HEK293 (cell line): ENCODE results near the gene EHMT1.

ENCODE experiments used
- CTCF ChIA-PET: fragments of 350-600 bp; formaldehyde crosslinking; extraction: SDS; loops from one replicate; lab custom pipeline; 2021; ENCODE audit warnings: antibody characterized with exemption; lab: Yijun Ruan, JAX
- POLR2A ChIA-PET: fragments of 300-600 bp; formaldehyde crosslinking; extraction: SDS; loops from one replicate; lab custom pipeline; 2020; ENCODE audit warnings: antibody characterized with exemption, inconsistent platforms; lab: Yijun Ruan, JAX
- H3K27ac ChIP-seq: fragments of 200-500 bp; sonication (Bioruptor generic); 2 replicates; pipeline ENCODE4 v1.5.1; 2014; ENCODE audit warnings: low read depth, low read length, control low read depth, inconsistent platforms; ENCODE audit errors: extremely low read depth
- H3K36me3 ChIP-seq, 2 experiments: fragments of 200-500 bp in 1 of 2; sonication (Bioruptor generic) in 1 of 2; 1 replicate in 1 of 2; 2 replicates in 1 of 2; pipeline ENCODE4 v1.5.1; 2014 to 2017; ENCODE audit warnings: inconsistent platforms in 2 of 2, low read length in 2 of 2; ENCODE audit not compliant: control insufficient read depth in 2 of 2, insufficient read depth in 1 of 2
- H3K4me1 ChIP-seq: fragments of 200-500 bp; sonication (Bioruptor generic); 2 replicates; pipeline ENCODE4 v1.5.1; 2014; ENCODE audit warnings: mild to moderate bottlenecking, low read length, inconsistent platforms; ENCODE audit not compliant: control insufficient read depth, insufficient read depth
- H3K4me3 ChIP-seq: 2 replicates; pipeline ENCODE4 v1.5.1; 2011; ENCODE audit warnings: low read depth, mild to moderate bottlenecking, control low read depth, low read length, moderate library complexity
- H3K9me3 ChIP-seq: fragments of 200-500 bp; sonication (Bioruptor generic); 2 replicates; pipeline ENCODE4 v1.5.1; 2014; ENCODE audit warnings: low read depth, low read length, inconsistent platforms; ENCODE audit not compliant: control insufficient read depth, insufficient read depth
- BCL11A ChIP-seq: fragments of 450-650 bp; formaldehyde crosslinking; IDR thresholded peaks from 2 replicates; pipeline ENCODE4 v1.5.1; 2016; ENCODE audit warnings: low read depth, missing biosample characterization, missing genetic modification characterization
- CTCF ChIP-seq: fragments of 450-650 bp; formaldehyde crosslinking; IDR thresholded peaks from 2 replicates; pipeline ENCODE4 v1.5.1; 2016; ENCODE audit warnings: missing biosample characterization, missing genetic modification characterization
- FEZF1 ChIP-seq: fragments of 450-650 bp; formaldehyde crosslinking; IDR thresholded peaks from 2 replicates; pipeline ENCODE4 v1.5.1; 2016; ENCODE audit warnings: missing biosample characterization, missing genetic modification characterization
- GFI1B ChIP-seq: fragments of 450-650 bp; formaldehyde crosslinking; IDR thresholded peaks from 2 replicates; pipeline ENCODE4 v1.5.1; 2016; ENCODE audit warnings: missing biosample characterization, missing genetic modification characterization
- KLF8 ChIP-seq: fragments of 450-650 bp; formaldehyde crosslinking; IDR thresholded peaks from 2 replicates; pipeline ENCODE4 v1.5.1; 2016; ENCODE audit warnings: missing biosample characterization, missing genetic modification characterization
- MEIS1 ChIP-seq: sonication (generic); formaldehyde crosslinking; IDR thresholded peaks from 2 replicates; pipeline ENCODE4 v1.8.1; 2022; ENCODE audit warnings: missing genetic modification reagents, mild to moderate bottlenecking, borderline replicate concordance
- RBAK ChIP-seq: fragments of 450-650 bp; formaldehyde crosslinking; IDR thresholded peaks from 2 replicates; pipeline ENCODE4 v1.5.1; 2016; ENCODE audit warnings: missing biosample characterization, missing genetic modification characterization
- TRIM28 ChIP-seq: IDR thresholded peaks from 2 replicates; pipeline ENCODE4 v1.6.1; 2011; ENCODE audit warnings: low read length, control low read depth, borderline replicate concordance
- ZBTB44 ChIP-seq: fragments of 450-650 bp; IDR thresholded peaks from 2 replicates; pipeline ENCODE4 v1.5.1; 2018; ENCODE audit warnings: missing biosample characterization, mild to moderate bottlenecking, missing genetic modification characterization
- ZNF2 ChIP-seq: fragments of 450-650 bp; formaldehyde crosslinking; IDR thresholded peaks from 2 replicates; pipeline ENCODE4 v1.5.1; 2016; ENCODE audit warnings: missing biosample characterization, missing genetic modification characterization
- ZNF202 ChIP-seq: fragments of 450-650 bp; formaldehyde crosslinking; IDR thresholded peaks from 2 replicates; pipeline ENCODE4 v1.5.1; 2016; ENCODE audit warnings: missing biosample characterization, missing genetic modification characterization, borderline replicate concordance
- ZNF211 ChIP-seq: fragments of 450-650 bp; formaldehyde crosslinking; IDR thresholded peaks from 2 replicates; pipeline ENCODE4 v1.5.1; 2016; ENCODE audit warnings: low read depth, missing biosample characterization, missing genetic modification characterization
- ZNF280C ChIP-seq: fragments of 450-650 bp; formaldehyde crosslinking; IDR thresholded peaks from 2 replicates; pipeline ENCODE4 v1.5.1; 2016; ENCODE audit warnings: missing biosample characterization, missing genetic modification characterization
- ZNF280D ChIP-seq: fragments of 450-650 bp; formaldehyde crosslinking; IDR thresholded peaks from 2 replicates; pipeline ENCODE4 v1.5.1; 2016; ENCODE audit warnings: missing biosample characterization, missing genetic modification characterization
- ZNF37A ChIP-seq: fragments of 450-650 bp; IDR thresholded peaks from 2 replicates; pipeline ENCODE4 v1.5.1; 2018; ENCODE audit warnings: missing biosample characterization, missing genetic modification characterization
- ZNF561 ChIP-seq: fragments of 450-650 bp; IDR thresholded peaks from 2 replicates; pipeline ENCODE4 v1.5.1; 2018; ENCODE audit warnings: missing biosample characterization, missing genetic modification characterization, borderline replicate concordance
- ZNF76 ChIP-seq: fragments of 450-650 bp; formaldehyde crosslinking; IDR thresholded peaks from 2 replicates; pipeline ENCODE4; 2016; ENCODE audit warnings: low read depth, missing biosample characterization, missing genetic modification characterization, borderline replicate concordance
- ZSCAN18 ChIP-seq: fragments of 450-650 bp; formaldehyde crosslinking; IDR thresholded peaks from 2 replicates; pipeline ENCODE4 v1.5.1; 2016; ENCODE audit warnings: missing biosample characterization, missing genetic modification characterization
- ZSCAN5A ChIP-seq: fragments of 450-650 bp; formaldehyde crosslinking; IDR thresholded peaks from 2 replicates; pipeline ENCODE4 v1.5.1; 2016; ENCODE audit warnings: missing biosample characterization, missing genetic modification characterization

EHMT1 gene

GRCh38 chr9:137590123-137590468 lies 28.7 kb upstream of the EHMT1 start:
- peak overlapping the region; percentile 75; the same call in 1 of the 2 replicates for H3K27ac ChIP-seq

More at GRCh38 chr9:137590123-137590468, 28.7 kb upstream of the EHMT1 start:
- ChIA-PET POLR2A (interaction anchor here (1.4 to 4.2 kb wide), 10 partner anchors 9 to 131 kb away, joined by 3 to 43 read pairs (median 12); partner anchors contain the start of genes ARRDC1, DPH7, EHMT1 and MRPL41), CTCF (interaction anchor here (0.6 to 1.5 kb wide), 4 partner anchors 8 to 55 kb away, joined by 3 to 6 read pairs (median 3); partner anchors contain the start of gene DPH7)
- TF ChIP-seq TRIM28 (no peak), ZNF280C (no peak), ZNF2 (tag by site-specific recombination) (no peak), RBAK (tag by site-specific recombination) (no peak), ZNF280D (tag by site-specific recombination) (no peak), KLF8 (tag by site-specific recombination) (no peak), ZSCAN18 (tag by site-specific recombination) (no peak), ZBTB44 (tag by site-specific recombination) (no peak), ZNF202 (tag by site-specific recombination) (no peak), BCL11A (tag by site-specific recombination) (no peak), MEIS1 (no peak), ZNF37A (no peak), ZNF211 (tag by site-specific recombination) (no peak), ZNF76 (tag by site-specific recombination) (no peak), FEZF1 (tag by site-specific recombination) (no peak), CTCF (no peak), ZNF561 (tag by site-specific recombination) (no peak), GFI1B (tag by site-specific recombination) (no peak), ZSCAN5A (tag by site-specific recombination) (no peak)
- Histone ChIP-seq H3K4me3 (peak overlapping the region; percentile 69), H3K9me3 (no peaks in the 10 kb centered on the region), H3K4me1 (peaks cover 2% of the 10 kb centered on the region; the same call in 1 of the 2 replicates), H3K36me3 (peaks cover 8 to 43% of the 10 kb centered on the region in 2 experiments; a peak in 2 of 3 replicates)
